Heart right ventricle (tissue), 16 donors: ENCODE data around the gene XIRP2. TPM values are rescaled to one million over a fixed set of nuclear protein-coding genes. Genes with fewer than 3 reads are reported as not detected.
"Not testable (repeated sequence)": the region's sequence is repeated elsewhere in the genome, so short reads cannot be mapped to it uniquely, and the experiment has no call there.

Source experiments
- ATAC-seq, 8 donors: fragments of 200-7000 bp; cut with Tn5 transposase; one replicate each; pipeline ENCODE4 v1.9.1; 2020; ENCODE audit warnings: mild to moderate bottlenecking in 8 of 8, moderate library complexity in 8 of 8, moderate number of reproducible peaks in 1 of 8
- DNase-seq, 2 donors: peaks; one replicate each; pipeline ENCODE4 v3.0.0-alpha.2; 2020
- H3K27ac ChIP-seq, 10 donors: fragments of 200-600 bp; sonication (generic) in 2 of 10; one replicate each; pipeline versions ENCODE4 v1.5.0 to v1.8.0; 2020 to 2022; ENCODE audit warnings: mild to moderate bottlenecking in 3 of 10
- H3K27me3 ChIP-seq, 7 donors: fragments of 200-600 bp; one replicate each; pipeline ENCODE4 v1.8.0; 2021 to 2022; ENCODE audit warnings: mild to moderate bottlenecking in 2 of 7
- H3K36me3 ChIP-seq, 9 donors: fragments of 200-600 bp; sonication (generic) in 1 of 9; one replicate each; pipeline versions ENCODE4 v1.5.0 to v1.8.0; 2020 to 2022; ENCODE audit warnings: mild to moderate bottlenecking in 2 of 9
- H3K4me1 ChIP-seq, 9 donors: fragments of 200-600 bp; sonication (generic) in 1 of 9; one replicate each; pipeline versions ENCODE4 v1.5.0 to v1.8.0; 2020 to 2022; ENCODE audit warnings: mild to moderate bottlenecking in 4 of 9
- H3K4me3 ChIP-seq, 10 donors: fragments of 200-600 bp; sonication (generic) in 2 of 10; one replicate each; pipeline versions ENCODE4 v1.5.0 to v1.8.0; 2020 to 2022; ENCODE audit warnings: mild to moderate bottlenecking in 7 of 10, moderate library complexity in 2 of 10
- H3K9me3 ChIP-seq, 11 donors: fragments of 200-600 bp in 10 of 11; sonication (generic) in 2 of 11; one replicate each; pipeline versions ENCODE4 v1.5.0 to v1.8.0; 2013 to 2022; ENCODE audit warnings: mild to moderate bottlenecking in 2 of 11, control low read depth in 1 of 11, moderate library complexity in 1 of 11
- WGBS, 2 donors: extraction: QIAGEN DNeasy Blood & Tissue Kit; methylation state at CpG; one replicate each; pipeline ENCODE4 v1.1.7; 2013; ENCODE audit warnings: inconsistent platforms in 1 of 2; 5-methylcytosine and 5-hydroxymethylcytosine counted together
- intact Hi-C, 10 donors: fragments of 100-400 bp; cut with DNase I; formaldehyde crosslinking; loops; one replicate each; pipeline versions ENCODE4 v1.11.1 to v1.14.2; 2022
- polyA plus RNA-seq, 2 donors: library from polyadenylated mRNA; stranded (reverse); fragments of 200-250 nt; gene quantifications; one replicate each; pipeline ENCODE4 v1.2.3, GENCODE V29; 2013
- total RNA-seq, 10 donors: library from RNA; stranded (reverse); fragmentation: NEBNext Ultra II Directional in 3 of 10; extraction: Animal tissue kit (Norgen Biotek cat#: 25700) in 3 of 10; gene quantifications; one replicate each; pipeline versions ENCODE4 v1.2.1 to v1.2.4, GENCODE V29; 2021 to 2023
- TF ChIP-seq, protein P1 (sequence below), 9 donors: fragments of 200-600 bp; sonication (generic) in 2 of 9; IDR thresholded peaks; one replicate each; pipeline versions ENCODE4 v1.5.0 to v1.8.0; 2021 to 2022; ENCODE audit warnings: antibody characterized with exemption in 9 of 9, mild to moderate bottlenecking in 5 of 9, moderate library complexity in 1 of 9
- donor health status: Arrhythmogenic right ventricular cardiomyopathy.
- donor health status: ischemic (EF 13 %, LVEDD 7.1; RV severe dilation, severe dysfunction).
- donor health status: healthy with polysubstance abuse.
- donor health status: DM: no; HTN: yes; CAD: no.
- donor health status: DM: no; HTN: no; CAD: no.
- donor health status: ischemic (EF 25% LVEDD 6.9; RV normal size, moderate dysfunction).
- donor health status: ischemic (EF 25% LVEDD 5.7; RV mildly dilated, moderate dysfunction).
- donor health status: healthy.
- donor health status: DM: yes; HTN: yes; CAD: no.
- donor health status: Ischemic cardiomyopathy.
- donor health status: ischemic (EF 35%, LVEDD 5.7; RV mildly dilated, moderate dysfunction).
- donor health status: nonischemic (EF 11% LVEDD 7.7; RV severe dilation, severe dysfunction).
- donor health status: DM: yes; HTN: yes; CAD: no.
- donor health status: PGD.
- donor health status: ischemic (EF 29% LVEDD 5.4; RV normal size, mild dysfunction).
- donor health status: nonischemic (EF 23%, LVEDD 6.1; RV moderate dilation, normal function).

Gene XIRP2
- total and polyA plus RNA-seq, 12 donors: 145 to 1,255 (median 577) TPM

DNA sequence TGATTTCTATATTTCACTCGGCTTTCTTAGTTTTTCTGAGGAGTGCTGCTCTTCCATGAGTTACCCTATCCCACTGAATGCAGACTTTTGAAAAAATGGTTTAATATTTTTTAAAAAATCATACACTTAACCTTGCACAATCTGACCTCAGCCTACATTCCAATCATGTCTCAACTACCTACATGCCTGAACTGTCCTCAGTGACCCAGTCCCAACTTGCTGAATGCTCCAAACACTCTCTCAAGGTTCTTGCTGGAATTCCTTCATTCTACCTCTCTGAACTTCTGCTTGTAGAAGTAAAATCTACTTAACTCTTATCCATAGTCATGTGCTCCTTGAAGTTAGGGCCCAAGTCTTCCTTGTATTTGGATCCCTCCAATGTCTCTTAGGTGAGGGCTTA lies 181.6 kb downstream of the XIRP2 start:
- ATAC-seq (no peak), DNase-seq (no peak)
- Histone ChIP-seq H3K4me1 (no peaks in the 10 kb centered on the region), H3K27me3 (no peaks in the 10 kb centered on the region), H3K4me3 (no peak overlapping the region), H3K36me3 (no peaks in the 10 kb centered on the region), H3K27ac (no peak overlapping the region), H3K9me3 (no peaks in the 10 kb centered on the region)
- 70 to 73% methylated on average over 1 of the region's 1 CpG for WGBS, 2 donors
- TF ChIP-seq, protein P1, sequence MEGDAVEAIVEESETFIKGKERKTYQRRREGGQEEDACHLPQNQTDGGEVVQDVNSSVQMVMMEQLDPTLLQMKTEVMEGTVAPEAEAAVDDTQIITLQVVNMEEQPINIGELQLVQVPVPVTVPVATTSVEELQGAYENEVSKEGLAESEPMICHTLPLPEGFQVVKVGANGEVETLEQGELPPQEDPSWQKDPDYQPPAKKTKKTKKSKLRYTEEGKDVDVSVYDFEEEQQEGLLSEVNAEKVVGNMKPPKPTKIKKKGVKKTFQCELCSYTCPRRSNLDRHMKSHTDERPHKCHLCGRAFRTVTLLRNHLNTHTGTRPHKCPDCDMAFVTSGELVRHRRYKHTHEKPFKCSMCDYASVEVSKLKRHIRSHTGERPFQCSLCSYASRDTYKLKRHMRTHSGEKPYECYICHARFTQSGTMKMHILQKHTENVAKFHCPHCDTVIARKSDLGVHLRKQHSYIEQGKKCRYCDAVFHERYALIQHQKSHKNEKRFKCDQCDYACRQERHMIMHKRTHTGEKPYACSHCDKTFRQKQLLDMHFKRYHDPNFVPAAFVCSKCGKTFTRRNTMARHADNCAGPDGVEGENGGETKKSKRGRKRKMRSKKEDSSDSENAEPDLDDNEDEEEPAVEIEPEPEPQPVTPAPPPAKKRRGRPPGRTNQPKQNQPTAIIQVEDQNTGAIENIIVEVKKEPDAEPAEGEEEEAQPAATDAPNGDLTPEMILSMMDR (IDR thresholded peaks at IDR 0.05): no peak
- intact Hi-C loops: no loop called here

DNA sequence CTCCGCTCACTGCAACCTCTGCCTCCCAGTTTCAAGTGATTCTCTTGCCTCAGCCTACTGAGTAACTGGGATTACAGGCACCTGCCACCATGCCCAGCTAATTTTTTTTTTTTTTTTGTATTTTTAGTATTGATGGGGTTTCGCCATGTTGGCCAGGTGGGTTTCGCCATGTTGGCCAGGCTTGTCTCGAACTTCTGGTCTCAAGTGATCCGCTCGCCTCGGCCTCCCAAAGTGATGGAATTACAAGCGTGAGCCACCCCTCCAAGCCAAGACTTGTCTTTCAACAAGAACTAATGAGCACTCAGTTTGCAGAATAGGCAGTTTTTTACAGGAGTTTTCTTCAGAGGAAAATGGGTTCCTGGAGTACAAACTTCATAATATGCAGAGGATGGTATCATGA lies 187.4 kb downstream of the XIRP2 start:
- ATAC-seq, H3K4me1 ChIP-seq, H3K27ac ChIP-seq, H3K36me3 ChIP-seq, H3K27me3 ChIP-seq, intact Hi-C loops, DNase-seq, H3K9me3 ChIP-seq, H3K4me3 ChIP-seq: not testable (repeated sequence)
- WGBS, 2 donors: 86 to 97% methylated on average over 8 of the region's 8 CpGs

DNA sequence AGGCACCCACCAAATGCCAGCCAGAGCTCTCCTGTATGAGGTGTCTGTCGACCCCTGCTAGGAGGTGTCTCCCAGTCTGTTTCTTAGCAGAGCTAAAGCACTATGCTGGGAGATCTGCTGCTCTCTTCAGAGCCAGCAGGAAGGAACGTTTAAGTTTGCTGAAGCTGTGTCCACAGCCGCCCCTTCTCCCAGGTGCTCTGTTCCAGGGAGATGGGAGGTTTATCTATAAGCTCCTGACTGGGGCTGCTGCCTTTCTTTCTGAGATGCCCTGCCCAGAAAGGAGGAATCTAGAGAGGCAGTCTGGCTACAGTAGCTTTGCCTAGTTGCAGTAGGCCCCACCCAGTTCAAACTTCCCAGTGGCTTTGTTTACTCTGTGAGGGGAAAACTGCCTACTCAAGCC lies 210.7 kb downstream of the XIRP2 start:
- DNase-seq, H3K36me3 ChIP-seq, intact Hi-C loops, H3K4me3 ChIP-seq, H3K4me1 ChIP-seq, H3K27ac ChIP-seq, H3K27me3 ChIP-seq, ATAC-seq: not testable (repeated sequence)
- 70 to 82% methylated on average over 3 of the region's 3 CpGs for WGBS, 2 donors
- peaks cover 0 to 33% (median 6%) of the 10 kb centered on the region in 11 donors for H3K9me3 ChIP-seq

DNA sequence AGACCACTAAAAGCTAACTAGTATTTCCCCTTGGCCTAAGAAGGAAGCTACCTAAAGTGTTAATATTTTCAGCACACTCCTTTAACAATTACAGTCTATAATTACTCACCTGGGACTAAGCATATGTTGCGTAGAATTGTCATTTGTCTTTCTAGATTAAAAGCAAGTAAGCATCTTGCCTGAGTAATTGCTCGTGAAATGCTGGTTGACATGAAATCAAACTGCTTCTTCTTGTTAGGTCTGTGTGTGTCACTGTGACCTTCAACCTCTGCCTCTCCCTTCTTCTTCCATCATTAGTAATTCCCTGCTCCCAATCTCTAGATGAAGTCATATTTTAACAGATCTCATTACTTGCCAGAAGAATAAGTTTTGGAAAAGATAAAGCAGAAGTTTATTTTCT lies 212.2 kb downstream of the XIRP2 start:
- Histone ChIP-seq H3K27me3 (no peaks in the 10 kb centered on the region), H3K27ac (no peak overlapping the region), H3K4me3 (no peak overlapping the region), H3K9me3 (peaks cover 0 to 24% (median 0%) of the 10 kb centered on the region in 11 donors), H3K4me1 (no peaks in the 10 kb centered on the region), H3K36me3 (no peaks in the 10 kb centered on the region)
- intact Hi-C loops: no loop called here
- TF ChIP-seq, protein P1 (IDR thresholded peaks at IDR 0.05): no peak
- ATAC-seq: no peak
- no peak for DNase-seq
- WGBS, 2 donors: 59 to 71% methylated on average over 2 of the region's 2 CpGs

DNA sequence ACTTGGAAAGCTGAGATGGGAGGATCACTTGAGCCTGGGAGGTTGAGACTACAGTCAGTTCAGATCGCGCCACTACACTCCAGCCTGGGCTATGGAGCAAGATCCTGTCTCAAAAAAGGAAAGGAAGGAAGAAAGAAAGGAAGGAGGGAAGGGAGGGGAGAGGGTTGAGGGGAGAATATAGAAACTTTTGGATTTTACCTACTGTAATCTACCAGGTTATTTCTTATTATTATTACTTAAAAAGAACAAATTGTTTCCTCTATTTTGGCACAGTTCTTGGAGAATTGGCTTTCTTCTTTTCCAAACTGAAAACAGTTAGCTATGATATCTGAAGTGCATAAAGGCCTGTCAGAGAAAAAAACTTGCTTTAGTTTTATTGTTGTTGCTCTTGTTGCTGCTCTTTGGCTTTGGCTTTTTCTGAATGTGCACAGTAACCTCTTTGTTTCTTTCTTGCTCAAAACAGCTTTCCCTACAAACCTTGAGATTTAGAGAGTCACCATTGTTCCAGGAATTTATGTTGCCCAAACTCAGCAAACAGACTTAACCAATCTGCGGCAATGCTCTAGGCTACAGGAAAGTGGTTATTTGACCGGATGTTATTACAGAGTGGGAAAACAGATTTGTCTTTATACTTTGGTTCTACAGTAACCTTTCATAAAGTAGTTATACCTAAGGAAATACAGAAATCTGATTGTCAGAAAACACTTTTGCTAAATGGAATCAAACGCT lies 214.9 kb downstream of the XIRP2 start:
- Histone ChIP-seq H3K36me3 (no peaks in the 10 kb centered on the region), H3K9me3 (peaks cover 0 to 16% (median 0%) of the 10 kb centered on the region in 11 donors), H3K4me3 (no peak overlapping the region), H3K4me1 (no peaks in the 10 kb centered on the region), H3K27ac (no peak overlapping the region), H3K27me3 (no peaks in the 10 kb centered on the region)
- TF ChIP-seq, protein P1 (IDR thresholded peaks at IDR 0.05): no peak
- WGBS, 2 donors: 71 to 83% methylated on average over 5 of the region's 5 CpGs
- intact Hi-C loops: no loop called here
- ATAC-seq (no peak), DNase-seq (no peak)
